HCT116 (cell line): Measurements from ENCODE around the gene ACP6. TPM values are rescaled to one million over a fixed set of nuclear protein-coding genes. Genes with fewer than 3 reads are reported as not detected.
A peak's percentile ranks its signal among the peaks of the same experiment; 100 is the strongest.

Experiments
- ATAC-seq: fragments of 200-7000 bp; cut with Tn5 transposase; 2 replicates; pipeline ENCODE4 v1.9.1; 2020; ENCODE audit warnings: mild to moderate bottlenecking, moderate library complexity
- BruUV-seq: library from RNA; stranded (reverse); fragments of 400-500 nt; replicated peaks from 2 replicates; lab custom pipeline; 2021; lab: Mats Ljungman, UMichigan
- CTCF ChIA-PET: fragments of 300-600 bp; sonication (Branson Sonifier 250); formaldehyde crosslinking; loops from one replicate; lab custom pipeline; 2021; ENCODE audit warnings: antibody characterized with exemption; lab: Charles Lee
- POLR2A ChIA-PET: fragments of 300-600, 350-600 bp; sonication (Branson Sonifier 250); formaldehyde crosslinking; loops from one replicate; lab custom pipeline; 2021; ENCODE audit warnings: antibody characterized with exemption; lab: Charles Lee
- RAD21 ChIA-PET, 2 experiments: fragments of 300-600 bp; sonication (Branson Sonifier 250); formaldehyde crosslinking; loops; one replicate each; lab custom pipeline; 2023; ENCODE audit warnings: low total read pairs in 2 of 2; ENCODE audit not compliant: uncharacterized antibody in 2 of 2, unreplicated experiment in 2 of 2, low non-redundant PET in 1 of 2; lab: Charles Lee
- DNase-seq: peaks from one replicate; pipeline ENCODE4 v3.0.0-alpha.2; 2010; ENCODE audit warnings: low read depth, low spot score
- H2AFZ ChIP-seq: fragments of 200-600 bp; shearing (Covaris generic), sonication (generic); 2 replicates; pipeline ENCODE4 v1.6.1; 2017; ENCODE audit warnings: low read depth, mixed run types, mixed read lengths, antibody characterized with exemption, low read length; ENCODE audit not compliant: poor library complexity, severe bottlenecking
- H3K27ac ChIP-seq: 2 replicates; pipeline ENCODE4 v1.5.1; 2012; ENCODE audit warnings: low read depth, low read length
- H3K27me3 ChIP-seq: fragments of 200-600 bp; sonication (generic); 2 replicates; pipeline ENCODE4 v1.6.1; 2016; ENCODE audit warnings: mixed run types, low read length, mixed read lengths; ENCODE audit not compliant: insufficient read depth
- H3K36me3 ChIP-seq, 2 experiments: fragments of 200-500 bp in 1 of 2; fragments of 200-600 bp in 1 of 2; sonication (Bioruptor generic) in 1 of 2; sonication (generic) in 1 of 2; 2 replicates each; pipeline versions ENCODE4 v1.5.1 to v1.6.1; 2014 to 2016; ENCODE audit warnings: low read length in 2 of 2, inconsistent platforms in 1 of 2, mixed read lengths in 1 of 2, mixed run types in 1 of 2; ENCODE audit not compliant: insufficient read depth in 2 of 2, control insufficient read depth in 1 of 2
- H3K4me1 ChIP-seq, 2 experiments: fragments of 200-600 bp in 1 of 2; sonication (generic) in 1 of 2; 2 replicates each; pipeline versions ENCODE4 v1.5.1 to v1.6.1; 2012 to 2017; ENCODE audit warnings: low read length in 2 of 2, inconsistent platforms in 1 of 2, mild to moderate bottlenecking in 1 of 2, mixed read lengths in 1 of 2, mixed run types in 1 of 2, moderate library complexity in 1 of 2; ENCODE audit not compliant: insufficient read depth in 2 of 2, control insufficient read depth in 1 of 2
- H3K4me2 ChIP-seq: fragments of 200-600 bp; sonication (generic); 2 replicates; pipeline ENCODE4 v1.6.1; 2017; ENCODE audit warnings: mixed run types, low read length, mixed read lengths
- H3K4me3 ChIP-seq, 2 experiments: fragments of 200-600 bp in 1 of 2; sonication (generic) in 1 of 2; replicated peaks in 1 of 2; 2 replicates each; pipeline ENCODE4 v1.5.1; 2011 to 2016; ENCODE audit warnings: low read length in 2 of 2, control low read depth in 1 of 2, low read depth in 1 of 2, mild to moderate bottlenecking in 1 of 2, mixed read lengths in 1 of 2, mixed run types in 1 of 2
- H3K79me2 ChIP-seq: fragments of 200-600 bp; sonication (generic); 2 replicates; pipeline ENCODE4 v1.6.1; 2017; ENCODE audit warnings: mild to moderate bottlenecking, mixed run types, low read length, moderate library complexity, mixed read lengths; ENCODE audit not compliant: insufficient read depth
- H3K9ac ChIP-seq: fragments of 200-600 bp; sonication (generic); 2 replicates; pipeline ENCODE4 v1.6.1; 2016; ENCODE audit warnings: low read length, mixed read lengths
- H3K9me2 ChIP-seq: fragments of 200-600 bp; sonication (generic), shearing (Covaris generic); 2 replicates; pipeline ENCODE4 v1.6.1; 2017; ENCODE audit warnings: mixed run types, mild to moderate bottlenecking, moderate library complexity; ENCODE audit not compliant: insufficient read depth
- H3K9me3 ChIP-seq, 2 experiments: fragments of 200-500 bp in 1 of 2; fragments of 200-600 bp in 1 of 2; sonication (Bioruptor generic) in 1 of 2; sonication (generic) in 1 of 2; 2 replicates each; pipeline ENCODE4 v1.6.1; 2014 to 2017; ENCODE audit warnings: low read length in 2 of 2, mixed read lengths in 2 of 2, inconsistent platforms in 1 of 2, low read depth in 1 of 2, mild to moderate bottlenecking in 1 of 2, mixed run types in 1 of 2, moderate library complexity in 1 of 2; ENCODE audit not compliant: control insufficient read depth in 1 of 2, insufficient read depth in 1 of 2
- H4K20me1 ChIP-seq: fragments of 200-600 bp; sonication (generic), shearing (Covaris generic); 2 replicates; pipeline ENCODE4 v1.6.1; 2017; ENCODE audit warnings: mixed run types, mild to moderate bottlenecking, moderate library complexity; ENCODE audit not compliant: insufficient read depth
- CBX3 ChIP-seq: IDR thresholded peaks from 2 replicates; pipeline ENCODE4 v1.6.1; 2012; ENCODE audit warnings: low read depth
- CEBPB ChIP-seq: IDR thresholded peaks from 2 replicates; pipeline ENCODE4 v1.6.1; 2012; ENCODE audit warnings: low read depth
- EGR1 ChIP-seq: IDR thresholded peaks from 2 replicates; pipeline ENCODE4 v1.6.1; 2012; ENCODE audit warnings: low read depth
- EZH2phosphoT487 ChIP-seq: fragments of 200-600 bp; IDR thresholded peaks from 2 replicates; pipeline ENCODE4 v1.6.1; 2018; ENCODE audit warnings: antibody characterized with exemption, borderline replicate concordance
- FOSL1 ChIP-seq: IDR thresholded peaks from 2 replicates; pipeline ENCODE4 v1.6.1; 2012; ENCODE audit warnings: low read depth
- JUND ChIP-seq: IDR thresholded peaks from 2 replicates; pipeline ENCODE4 v1.6.1; 2012
- SP1 ChIP-seq: IDR thresholded peaks from 2 replicates; pipeline ENCODE4 v1.6.1; 2012; ENCODE audit warnings: low read depth
- TCF7L2 ChIP-seq: IDR thresholded peaks from 2 replicates; pipeline ENCODE4 v1.7.0; 2011; ENCODE audit warnings: borderline replicate concordance, inconsistent platforms; ENCODE audit not compliant: insufficient read depth, insufficient read length; ENCODE audit errors: extremely low read depth
- ZNF274 ChIP-seq: fragments of 200-500 bp; sonication (Bioruptor generic); IDR thresholded peaks from 2 replicates; pipeline ENCODE4 v1.6.1; 2014; ENCODE audit warnings: mild to moderate bottlenecking, low read depth, low read length, inconsistent platforms
- intact Hi-C: fragments of 100-400 bp; cut with micrococcal nuclease; formaldehyde crosslinking; loops from 2 replicates; pipeline ENCODE4 v1.10.0; 2022
- total RNA-seq: library from RNA; stranded (reverse); gene quantifications from one replicate; pipeline ENCODE4 v1.2.1, GENCODE V29; 2021; ENCODE audit not compliant: unreplicated experiment
- TF ChIP-seq, protein P1 (sequence below): IDR thresholded peaks from 2 replicates; pipeline ENCODE4 v1.6.1; 2011; ENCODE audit warnings: mild to moderate bottlenecking, low read length, moderate library complexity; ENCODE audit not compliant: insufficient replicate concordance; ENCODE audit errors: extremely low read depth

ACP6 gene
- total RNA-seq, 1 experiment from 2014 or later = 26.4 TPM

GRCh38 chr1:147719029-147719698 lies 48.8 kb upstream of the ACP6 start (continued):
- TF ChIP-seq EGR1 = no peak
- TF ChIP-seq JUND = no peak
- TF ChIP-seq, protein P1, sequence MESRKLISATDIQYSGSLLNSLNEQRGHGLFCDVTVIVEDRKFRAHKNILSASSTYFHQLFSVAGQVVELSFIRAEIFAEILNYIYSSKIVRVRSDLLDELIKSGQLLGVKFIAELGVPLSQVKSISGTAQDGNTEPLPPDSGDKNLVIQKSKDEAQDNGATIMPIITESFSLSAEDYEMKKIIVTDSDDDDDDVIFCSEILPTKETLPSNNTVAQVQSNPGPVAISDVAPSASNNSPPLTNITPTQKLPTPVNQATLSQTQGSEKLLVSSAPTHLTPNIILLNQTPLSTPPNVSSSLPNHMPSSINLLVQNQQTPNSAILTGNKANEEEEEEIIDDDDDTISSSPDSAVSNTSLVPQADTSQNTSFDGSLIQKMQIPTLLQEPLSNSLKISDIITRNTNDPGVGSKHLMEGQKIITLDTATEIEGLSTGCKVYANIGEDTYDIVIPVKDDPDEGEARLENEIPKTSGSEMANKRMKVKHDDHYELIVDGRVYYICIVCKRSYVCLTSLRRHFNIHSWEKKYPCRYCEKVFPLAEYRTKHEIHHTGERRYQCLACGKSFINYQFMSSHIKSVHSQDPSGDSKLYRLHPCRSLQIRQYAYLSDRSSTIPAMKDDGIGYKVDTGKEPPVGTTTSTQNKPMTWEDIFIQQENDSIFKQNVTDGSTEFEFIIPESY = no peak
- TF ChIP-seq, all 23 proteins: peak for 0

GRCh38 chr1:147717706-147718097 lies 47.4 kb upstream of the ACP6 start:
- Histone ChIP-seq H3K4me2 (peak overlapping the region; percentile 57), H3K9me3 (no peaks in the 10 kb centered on the region), H3K9ac (no peak overlapping the region), H3K9me2 (no peaks in the 10 kb centered on the region), H3K79me2 (no peaks in the 10 kb centered on the region), H3K27me3 (no peaks in the 10 kb centered on the region), H2AFZ (no peak overlapping the region), H4K20me1 (no peaks in the 10 kb centered on the region), H3K36me3 (no peaks in the 10 kb centered on the region), H3K4me3 (no peak overlapping the region; a peak in 1 of 4 replicates), H3K27ac (peak overlapping the region; percentile 44; the same call in 1 of the 2 replicates), H3K4me1 (peaks cover 12 to 18% of the 10 kb centered on the region in 2 experiments)
- ChIA-PET CTCF (interaction anchor here (1.3 to 1.4 kb wide), 2 partner anchors 123 to 175 kb away, joined by 3 to 12 read pairs; no protein-coding TSS in a partner anchor), RAD21 (no interaction called here), POLR2A (interaction anchor here (1.6 kb wide), 1 partner anchor 546 kb away, joined by 4 read pairs; no protein-coding TSS in a partner anchor)
- intact Hi-C loops = loop anchor here (5.0 kb wide), 1 partner anchor 45 kb away; the partner anchor contains the start of gene ACP6
- peak; percentile 28 for ATAC-seq
- TF ChIP-seq ZNF274 (no peak), EGR1 (no peak), CEBPB (no peak), EZH2phosphoT487 (no peak), SP1 (no peak), FOSL1 (no peak), CBX3 (no peak), TCF7L2 (no peak)
- BruUV-seq = no TSS peak
- DNase-seq = no peak
